Spinal cord (tissue), 10 donors: ENCODE data around the gene CD276. TPM values are rescaled to one million over a fixed set of nuclear protein-coding genes. Genes with fewer than 3 reads are reported as not detected.

Source experiments
- DNase-seq, 6 donors: peaks; one replicate each; pipeline versions ENCODE4 v3.0.0 to v3.0.0-alpha.2; 2013 to 2015; ENCODE audit warnings: low spot score in 6 of 6, low read depth in 4 of 6
- H3K27ac ChIP-seq: one replicate; pipeline ENCODE4 v1.5.1; 2013; ENCODE audit warnings: low read depth, low read length, control low read depth
- H3K27me3 ChIP-seq: one replicate; pipeline ENCODE4 v1.6.1; 2013; ENCODE audit warnings: low read length; ENCODE audit not compliant: control insufficient read depth, insufficient read depth
- H3K36me3 ChIP-seq: one replicate; pipeline ENCODE4 v1.6.1; 2013; ENCODE audit warnings: low read length; ENCODE audit not compliant: control insufficient read depth, insufficient read depth
- H3K4me1 ChIP-seq: one replicate; pipeline ENCODE4 v1.6.1; 2013; ENCODE audit warnings: low read length; ENCODE audit not compliant: control insufficient read depth, insufficient read depth
- H3K4me3 ChIP-seq: one replicate; pipeline ENCODE4 v1.5.1; 2013; ENCODE audit warnings: low read depth, low read length, control low read depth
- H3K9me3 ChIP-seq: one replicate; pipeline ENCODE4 v1.6.1; 2013; ENCODE audit warnings: low read length; ENCODE audit not compliant: control insufficient read depth, insufficient read depth
- WGBS: methylation state at CpG from one replicate; pipeline ENCODE4 v1.1.5; 2013; ENCODE audit warnings: missing lambda C conversion rate; ENCODE audit not compliant: insufficient coverage; 5-methylcytosine and 5-hydroxymethylcytosine counted together
- polyA plus RNA-seq, 2 donors: library from polyadenylated mRNA; unstranded; fragments of 120-200 nt; gene quantifications; one replicate each; pipeline ENCODE4 v1.2.1, GENCODE V29; 2013; ENCODE audit not compliant: insufficient read length in 2 of 2
- total RNA-seq, 2 donors: library from RNA; depleted of rRNA in 1 of 2; stranded (reverse); fragments of 120-200 nt in 1 of 2; fragments of >200 nt in 1 of 2; gene quantifications; one replicate each; pipeline versions ENCODE4 v1.2.3 to v1.2.4, GENCODE V29; 2013 to 2014
- donor health status: healthy.

Gene CD276
- total and polyA plus RNA-seq, 4 donors: 35.7 to 125 (median 75.4) TPM

DNA sequence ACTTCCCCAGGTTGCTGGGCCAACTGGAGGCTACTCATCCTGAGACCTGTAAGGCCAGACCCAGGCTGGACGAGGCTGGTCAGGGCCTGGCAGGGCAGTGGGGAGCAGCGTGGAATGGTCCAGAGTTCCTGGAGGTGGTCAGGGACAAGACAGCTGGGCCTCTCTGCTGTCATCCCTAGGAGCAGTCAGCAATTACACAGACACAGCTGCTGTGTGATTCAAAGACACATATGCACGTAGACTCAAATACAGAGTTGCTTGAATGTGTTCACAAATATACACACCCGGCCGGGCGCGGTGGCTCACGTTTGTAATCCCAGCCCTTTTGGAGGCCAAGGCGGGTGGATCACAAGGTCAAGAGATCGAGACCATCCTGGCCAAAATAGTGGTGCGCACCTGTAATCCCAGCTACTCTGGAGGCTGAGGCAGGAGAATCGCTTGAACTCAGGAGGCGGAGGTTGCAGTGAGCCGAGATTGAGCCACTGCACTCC, 1.5 kb upstream of the CD276 start:
- no peak for DNase-seq
- WGBS: 92% methylated on average over 13 of the region's 14 CpGs
- no peak overlapping the region for H3K27ac ChIP-seq

DNA sequence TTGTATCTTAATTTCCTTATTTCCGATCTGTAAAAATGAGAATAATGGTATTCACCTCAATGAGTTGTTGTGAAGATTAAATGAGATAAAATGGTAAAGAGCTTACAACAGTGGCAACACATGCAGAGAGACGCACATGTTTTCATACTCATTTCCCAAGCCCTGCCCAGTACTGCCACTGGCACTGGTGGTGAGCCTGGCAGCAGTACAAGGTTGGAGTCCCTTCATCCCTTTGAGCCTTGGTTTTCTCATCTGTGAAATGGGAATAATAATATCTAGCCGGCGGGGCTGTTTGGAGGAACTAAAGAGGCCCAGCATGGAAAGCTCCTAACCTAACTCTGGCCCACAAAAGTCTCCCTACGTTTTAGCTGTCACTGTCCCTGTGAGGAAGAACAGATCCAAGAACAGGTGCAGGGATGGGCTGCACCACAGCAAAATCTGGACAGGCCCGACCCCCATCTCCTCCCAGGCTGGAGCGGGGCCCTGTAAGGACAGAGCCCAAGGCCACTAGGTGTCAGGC, 866 bp upstream of the CD276 start:
- DNase-seq: peak in 1 of 6 donors; percentile 10
- H3K4me3 ChIP-seq: peak overlapping the region; percentile 48
- peak overlapping the region; percentile 73 for H3K27ac ChIP-seq
- peaks cover 34% of the 10 kb centered on the region for H3K4me1 ChIP-seq
- no peaks in the 10 kb centered on the region for H3K27me3 ChIP-seq
- H3K9me3 ChIP-seq: no peaks in the 10 kb centered on the region
- no peaks in the 10 kb centered on the region for H3K36me3 ChIP-seq
- 34% methylated on average over 5 of the region's 7 CpGs for WGBS

More for the DNA sequence above, 1.5 kb upstream of the CD276 start:
- H3K4me3 ChIP-seq: no peak overlapping the region
- H3K27me3 ChIP-seq: no peaks in the 10 kb centered on the region
- no peaks in the 10 kb centered on the region for H3K9me3 ChIP-seq
- no peaks in the 10 kb centered on the region for H3K36me3 ChIP-seq
- H3K4me1 ChIP-seq: peaks cover 29% of the 10 kb centered on the region

DNA sequence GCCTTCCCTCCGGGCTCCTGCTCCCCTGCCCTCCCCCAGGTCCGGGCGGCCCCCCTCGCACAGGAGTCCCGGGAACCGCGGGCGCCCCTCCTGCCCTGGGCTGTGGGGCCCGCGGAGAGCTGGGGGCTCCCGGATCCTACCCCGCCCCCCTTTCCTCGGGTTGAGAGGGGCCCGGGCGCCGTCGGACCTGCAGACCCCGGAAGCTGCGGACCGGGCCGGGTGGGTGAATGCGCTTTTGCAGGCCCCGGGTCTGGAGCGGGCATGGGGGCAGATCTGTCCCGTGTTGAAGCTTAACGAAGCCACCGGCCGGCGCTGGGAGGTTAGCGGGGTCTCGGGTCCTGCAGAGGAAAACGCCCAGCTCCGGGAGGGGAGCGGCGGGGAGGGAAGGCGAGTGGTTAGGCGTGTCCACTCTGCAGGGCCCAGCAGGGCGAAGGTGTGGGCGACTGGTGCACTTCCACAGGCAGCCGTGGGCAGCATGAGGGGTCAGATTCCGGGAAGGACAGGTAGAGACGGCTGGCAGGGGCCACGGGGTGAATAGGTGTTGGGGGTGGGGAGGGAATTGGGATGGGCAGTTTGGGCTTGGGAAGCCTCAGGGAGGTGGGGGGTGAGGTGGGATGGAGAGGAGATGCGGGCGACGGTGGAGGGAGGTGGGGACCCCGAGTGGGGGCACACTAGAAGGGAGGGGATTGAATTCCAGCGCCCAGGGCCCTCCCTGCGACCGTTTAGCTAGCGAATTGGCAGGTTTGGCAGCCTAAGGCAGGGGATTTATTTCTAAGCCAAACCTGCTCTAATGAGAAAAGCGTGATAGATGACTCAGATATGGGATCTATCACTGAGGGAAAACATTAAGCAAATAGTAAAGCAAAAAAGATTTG, 635 bp downstream of the CD276 start:
- DNase-seq: peak in 4 of 6 donors; percentile 20 to 77 (median 46)
- Histone ChIP-seq H3K9me3 (no peaks in the 10 kb centered on the region), H3K27me3 (no peaks in the 10 kb centered on the region), H3K4me3 (peak overlapping the region; percentile 78), H3K4me1 (peaks cover 34% of the 10 kb centered on the region), H3K27ac (peak overlapping the region; percentile 48), H3K36me3 (no peaks in the 10 kb centered on the region)
- WGBS: under 1% methylated on average over 52 of the region's 52 CpGs

DNA sequence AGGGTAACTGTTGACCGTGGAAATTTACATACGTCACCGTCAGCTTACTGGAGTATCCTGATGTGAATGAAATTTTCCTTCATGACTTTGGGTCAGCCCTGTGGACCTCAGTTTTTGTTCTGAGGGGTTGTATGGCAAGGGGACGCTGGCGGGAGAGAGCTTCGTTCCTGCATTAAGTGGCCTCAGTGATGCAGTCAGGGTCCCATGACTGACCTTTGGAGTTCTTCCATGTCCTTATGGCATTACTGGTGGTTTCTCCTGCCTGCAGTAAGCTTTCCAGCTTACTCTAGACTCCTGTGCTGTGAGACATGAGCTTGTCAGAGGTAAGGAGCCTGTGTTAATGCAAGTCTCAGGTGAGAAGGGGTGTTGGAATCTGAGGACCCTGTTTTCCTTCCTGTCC, 1.8 kb downstream of the CD276 start:
- 67% methylated on average over 6 of the region's 6 CpGs for WGBS
- no peak overlapping the region for H3K27ac ChIP-seq
- H3K4me1 ChIP-seq: peaks cover 34% of the 10 kb centered on the region

DNA sequence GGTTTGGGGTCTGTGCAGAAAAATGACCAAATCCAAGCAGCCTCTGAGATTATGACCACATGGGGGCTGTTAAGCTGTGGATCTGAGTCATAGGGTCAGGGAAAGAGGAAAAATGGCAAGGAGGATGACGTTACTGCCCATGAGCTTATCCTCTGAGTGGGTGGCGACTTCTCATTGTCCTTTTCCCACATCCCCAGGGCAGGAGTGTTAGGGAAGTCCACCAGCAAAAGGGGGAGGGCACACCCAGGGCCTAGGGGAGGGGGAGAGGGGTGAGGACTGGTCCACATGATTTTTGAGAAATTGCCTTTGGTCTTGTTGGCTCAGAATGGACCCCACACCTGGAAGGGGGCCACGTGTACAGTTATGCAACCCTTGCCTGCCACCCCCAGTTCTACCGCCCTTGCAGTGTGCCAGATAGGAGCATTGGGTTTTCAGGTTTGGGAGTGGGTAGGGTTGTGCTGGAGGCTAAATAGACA, 2.6 kb downstream of the CD276 start:
- H3K4me1 ChIP-seq: peaks cover 38% of the 10 kb centered on the region
- WGBS: no CpG with 5 or more reads among the region's 4 CpGs
- H3K36me3 ChIP-seq: peaks cover 3% of the 10 kb centered on the region
- no peak for DNase-seq
- H3K9me3 ChIP-seq: no peaks in the 10 kb centered on the region
- H3K4me3 ChIP-seq: no peak overlapping the region
- H3K27ac ChIP-seq: no peak overlapping the region
- no peaks in the 10 kb centered on the region for H3K27me3 ChIP-seq

More for the DNA sequence above, 1.8 kb downstream of the CD276 start:
- DNase-seq: no peak
- Histone ChIP-seq H3K9me3 (no peaks in the 10 kb centered on the region), H3K4me3 (peak overlapping the region; percentile 78), H3K36me3 (peaks cover 3% of the 10 kb centered on the region), H3K27me3 (no peaks in the 10 kb centered on the region)

DNA sequence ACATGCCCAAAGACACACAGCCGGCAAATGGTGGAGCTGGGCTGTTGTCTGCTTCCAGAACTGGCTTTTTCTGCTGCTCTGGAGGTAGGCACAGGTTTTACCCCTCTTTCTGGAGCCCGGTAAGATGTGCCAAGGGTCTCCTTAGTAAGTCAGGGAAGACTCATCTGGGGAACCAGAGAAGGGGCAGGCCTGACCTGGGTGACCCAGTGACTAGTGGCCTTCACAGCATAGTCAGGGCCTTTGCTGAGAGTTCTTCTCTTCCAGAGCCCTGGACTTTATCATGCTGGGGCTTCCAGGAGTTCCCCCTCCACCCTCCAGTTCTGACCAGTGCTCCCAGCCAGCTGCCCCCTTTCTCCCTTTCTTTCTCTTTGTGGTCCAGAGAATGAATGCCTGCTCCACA, 3.2 kb downstream of the CD276 start:
- peaks cover 38% of the 10 kb centered on the region for H3K4me1 ChIP-seq
- WGBS: 94% methylated on average over 2 of the region's 2 CpGs

DNA sequence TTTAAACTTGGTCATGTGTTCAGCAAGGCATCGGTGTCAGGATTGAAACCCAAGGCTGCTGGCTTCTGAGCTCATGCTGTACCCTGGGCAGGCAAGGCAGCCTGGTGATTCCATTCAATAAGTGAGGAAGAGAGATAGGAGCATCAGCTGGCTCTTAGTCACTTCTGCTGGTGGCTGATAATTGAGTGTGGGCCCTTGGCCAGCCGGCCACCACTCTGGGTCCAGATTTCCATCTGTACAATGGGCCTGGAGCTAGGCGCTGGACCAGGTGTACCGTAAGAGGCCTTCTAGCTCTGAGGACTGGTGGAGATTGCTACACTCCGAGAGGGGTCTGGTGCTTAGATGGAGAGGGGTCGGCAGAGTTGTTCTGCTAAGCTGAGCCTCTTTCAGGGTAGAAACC, 4.3 kb downstream of the CD276 start:
- Histone ChIP-seq H3K9me3 (no peaks in the 10 kb centered on the region), H3K4me1 (peaks cover 37% of the 10 kb centered on the region), H3K36me3 (peaks cover 3% of the 10 kb centered on the region), H3K27ac (no peak overlapping the region), H3K27me3 (no peaks in the 10 kb centered on the region), H3K4me3 (no peak overlapping the region)
- WGBS: 78% methylated on average over 6 of the region's 6 CpGs
- DNase-seq: no peak

More for the DNA sequence above, 3.2 kb downstream of the CD276 start:
- Histone ChIP-seq H3K27me3 (no peaks in the 10 kb centered on the region), H3K4me3 (no peak overlapping the region), H3K36me3 (peaks cover 3% of the 10 kb centered on the region), H3K9me3 (no peaks in the 10 kb centered on the region), H3K27ac (no peak overlapping the region)
- no peak for DNase-seq

DNA sequence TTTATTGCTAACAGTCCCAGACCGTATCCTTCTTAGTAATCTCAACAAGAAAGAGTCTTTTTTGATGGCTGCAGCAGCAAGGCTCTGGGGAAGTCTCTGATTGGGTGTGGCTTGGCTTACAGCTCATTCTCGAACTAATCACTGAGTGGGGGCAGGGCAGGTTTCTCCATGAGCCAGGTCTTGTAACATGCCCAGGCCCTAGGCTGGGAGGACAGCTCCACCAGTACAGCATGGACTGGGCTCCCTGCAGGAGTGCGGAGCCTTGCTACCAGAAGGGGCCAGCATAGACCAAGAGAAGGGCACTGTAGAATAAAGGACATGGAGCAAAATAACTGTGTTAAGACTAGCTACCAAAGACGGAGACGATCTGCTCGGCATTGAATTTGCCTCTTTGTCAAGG, 7.2 kb downstream of the CD276 start:
- no peak overlapping the region for H3K27ac ChIP-seq
- whole genome bisulfite sequencing: 57% methylated on average over 5 of the region's 6 CpGs
- DNase-seq: peak in 3 of 6 donors; percentile 15 to 62 (median 52)
- peaks cover 12% of the 10 kb centered on the region for H3K36me3 ChIP-seq
- no peaks in the 10 kb centered on the region for H3K27me3 ChIP-seq
- peaks cover 24% of the 10 kb centered on the region for H3K4me1 ChIP-seq
- H3K4me3 ChIP-seq: no peak overlapping the region
- H3K9me3 ChIP-seq: no peaks in the 10 kb centered on the region

DNA sequence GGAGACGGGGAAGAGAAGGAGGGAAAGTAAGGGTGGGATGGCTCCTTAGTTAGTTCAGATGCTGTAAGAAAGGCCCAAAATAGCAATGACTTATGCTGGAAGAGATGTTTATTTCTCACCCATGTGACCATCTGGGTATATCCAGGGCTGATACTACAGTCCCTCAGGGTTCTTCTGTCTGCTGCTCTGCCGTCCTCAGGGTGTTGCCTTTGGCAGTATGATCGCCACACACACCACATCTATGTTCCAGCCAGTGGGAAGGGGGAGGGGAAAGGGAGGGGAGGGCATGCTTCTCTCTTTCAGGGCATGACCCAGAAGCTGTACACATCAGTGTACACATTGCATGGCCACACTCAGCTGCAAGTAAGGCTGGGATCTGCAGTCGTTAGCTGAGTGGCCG, 10.2 kb downstream of the CD276 start:
- no peak overlapping the region for H3K27ac ChIP-seq
- no peak for DNase-seq
- H3K36me3 ChIP-seq: peaks cover 27% of the 10 kb centered on the region
- H3K4me1 ChIP-seq: peaks cover 30% of the 10 kb centered on the region
- H3K4me3 ChIP-seq: no peak overlapping the region
- no peaks in the 10 kb centered on the region for H3K9me3 ChIP-seq
- H3K27me3 ChIP-seq: no peaks in the 10 kb centered on the region
- 80% methylated on average over 2 of the region's 5 CpGs for WGBS
